Type B pancreatic cell (in vitro differentiated cells): ENCODE measurements around the gene LIMA1. TPM values are rescaled to one million over a fixed set of nuclear protein-coding genes. Genes with fewer than 3 reads are reported as not detected.

Experiments
- DNase-seq: peaks from one replicate; pipeline ENCODE4 v3.0.0; 2021; ENCODE audit warnings: mixed read lengths; ENCODE audit not compliant: unreplicated experiment; ENCODE audit errors: extremely low spot score
- H3K27ac Mint-ChIP-seq: 2 replicates; pipeline ENCODE4 v1.8.0; 2021; ENCODE audit warnings: mild to moderate bottlenecking, mixed read lengths
- H3K27me3 Mint-ChIP-seq: 2 replicates; pipeline ENCODE4 v1.8.0; 2021; ENCODE audit warnings: mixed read lengths
- H3K36me3 Mint-ChIP-seq: 2 replicates; pipeline ENCODE4 v1.8.0; 2021; ENCODE audit warnings: mixed read lengths
- H3K4me1 Mint-ChIP-seq: one replicate; pipeline ENCODE4 v1.8.0; 2021; ENCODE audit warnings: mixed read lengths; ENCODE audit not compliant: unreplicated experiment
- H3K4me3 Mint-ChIP-seq: 2 replicates; pipeline ENCODE4 v1.8.0; 2021; ENCODE audit warnings: mild to moderate bottlenecking, mixed read lengths
- H3K9me3 Mint-ChIP-seq: 2 replicates; pipeline ENCODE4 v1.8.0; 2021; ENCODE audit warnings: mixed read lengths
- CTCF ChIP-seq: fragments of 200-600 bp; sonication (generic); conservative IDR thresholded peaks from 2 replicates; pipeline ENCODE4 v1.5.0; 2021; ENCODE audit warnings: antibody characterized with exemption, mild to moderate bottlenecking
- total RNA-seq: library from RNA; stranded (reverse); gene quantifications from 2 replicates; pipeline ENCODE4 v1.2.1, GENCODE V29; 2021; ENCODE audit warnings: low replicate concordance

LIMA1 gene
- total RNA-seq, 1 donor from 2014 or later: 54.4 TPM

GRCh38 chr12:50240792-50241114 is 42.6 kb downstream of the LIMA1 start:
- DNase-seq: no peak
- TF ChIP-seq CTCF: no peak
- no peaks in the 10 kb centered on the region for H3K9me3 Mint-ChIP-seq
- peaks cover 23% of the 10 kb centered on the region for H3K4me1 Mint-ChIP-seq
- no peak overlapping the region for H3K4me3 Mint-ChIP-seq
- H3K36me3 Mint-ChIP-seq: peaks cover 10% of the 10 kb centered on the region
- H3K27me3 Mint-ChIP-seq: no peaks in the 10 kb centered on the region
- H3K27ac Mint-ChIP-seq: peak overlapping the region; percentile 25

- peaks cover 10% of the 10 kb centered on the region for H3K36me3 Mint-ChIP-seq
- TF ChIP-seq CTCF: no peak
- no peaks in the 10 kb centered on the region for H3K27me3 Mint-ChIP-seq
- no peak for DNase-seq
- no peak overlapping the region for H3K4me3 Mint-ChIP-seq
- H3K27ac Mint-ChIP-seq: peak overlapping the region; percentile 33
- H3K9me3 Mint-ChIP-seq: no peaks in the 10 kb centered on the region
- peaks cover 23% of the 10 kb centered on the region for H3K4me1 Mint-ChIP-seq
Measured at GRCh38 chr12:50240096-50240791, 43.1 kb downstream of the LIMA1 start.

- H3K4me3 Mint-ChIP-seq: no peak overlapping the region
- H3K27me3 Mint-ChIP-seq: no peaks in the 10 kb centered on the region
- TF ChIP-seq CTCF: no peak
- peaks cover 4% of the 10 kb centered on the region for H3K36me3 Mint-ChIP-seq
- no peaks in the 10 kb centered on the region for H3K9me3 Mint-ChIP-seq
- H3K27ac Mint-ChIP-seq: no peak overlapping the region
- H3K4me1 Mint-ChIP-seq: peaks cover 23% of the 10 kb centered on the region
- no peak for DNase-seq
Measured at GRCh38 chr12:50239355-50239891, 43.9 kb downstream of the LIMA1 start.

GRCh38 chr12:50234347-50234746 is 49.0 kb downstream of the LIMA1 start:
- no peak overlapping the region for H3K27ac Mint-ChIP-seq
- H3K36me3 Mint-ChIP-seq: no peaks in the 10 kb centered on the region

GRCh38 chr12:50232771-50233209 is 50.5 kb downstream of the LIMA1 start:
- peaks cover 4% of the 10 kb centered on the region for H3K36me3 Mint-ChIP-seq
- H3K9me3 Mint-ChIP-seq: no peaks in the 10 kb centered on the region
- H3K27ac Mint-ChIP-seq: peak overlapping the region; percentile 20
- no peak overlapping the region for H3K4me3 Mint-ChIP-seq
- H3K4me1 Mint-ChIP-seq: peaks cover 7% of the 10 kb centered on the region
- H3K27me3 Mint-ChIP-seq: no peaks in the 10 kb centered on the region
- no peak for DNase-seq
- TF ChIP-seq CTCF: no peak

More at GRCh38 chr12:50234347-50234746, 49.0 kb downstream of the LIMA1 start:
- Mint-ChIP-seq H3K4me1 (peaks cover 7% of the 10 kb centered on the region), H3K9me3 (no peaks in the 10 kb centered on the region), H3K27me3 (no peaks in the 10 kb centered on the region), H3K4me3 (no peak overlapping the region)
- no peak for DNase-seq
- no peak for TF ChIP-seq CTCF
